Mesothelial cell of epicardium (in vitro differentiated cells): Measurements from ENCODE around the gene PRUNE1. TPM values are rescaled to one million over a fixed set of nuclear protein-coding genes. Genes with fewer than 3 reads are reported as not detected.

Experiments used
- DNase-seq, 2 experiments: peaks; one replicate each; pipeline ENCODE4 v3.0.0; 2021; ENCODE audit warnings: low spot score in 2 of 2; ENCODE audit not compliant: unreplicated experiment in 2 of 2
- H3K27ac Mint-ChIP-seq: 2 replicates; pipeline ENCODE4 v1.8.0; 2021; ENCODE audit warnings: mixed read lengths
- H3K27me3 Mint-ChIP-seq: 2 replicates; pipeline ENCODE4 v1.8.0; 2021; ENCODE audit warnings: low read depth, mixed read lengths
- H3K36me3 Mint-ChIP-seq: 2 replicates; pipeline ENCODE4 v1.8.0; 2021; ENCODE audit warnings: mixed read lengths
- H3K4me1 Mint-ChIP-seq: 2 replicates; pipeline ENCODE4 v1.8.0; 2021; ENCODE audit warnings: mixed read lengths
- H3K4me3 Mint-ChIP-seq: 2 replicates; pipeline ENCODE4 v1.8.0; 2021; ENCODE audit warnings: mild to moderate bottlenecking, moderate library complexity, mixed read lengths
- H3K9me3 Mint-ChIP-seq: 2 replicates; pipeline ENCODE4 v1.8.0; 2021; ENCODE audit warnings: mixed read lengths
- CTCF ChIP-seq: fragments of 200-600 bp; sonication (generic); IDR thresholded peaks from one replicate; pipeline ENCODE4 v1.5.0; 2021; ENCODE audit warnings: antibody characterized with exemption; ENCODE audit not compliant: unreplicated experiment
- total RNA-seq: library from RNA; stranded (reverse); gene quantifications from 3 replicates; pipeline ENCODE4 v1.2.1, GENCODE V29; 2021

The PRUNE1 gene
- total RNA-seq, 1 donor from 2014 or later, result 25.4 TPM

GRCh38 chr1:151035167-151035566 is 26.9 kb downstream of the PRUNE1 start:
- Mint-ChIP-seq H3K27ac (no peak overlapping the region), H3K4me3 (no peak overlapping the region), H3K27me3 (no peaks in the 10 kb centered on the region), H3K4me1 (peaks cover 15% of the 10 kb centered on the region), H3K36me3 (peaks cover 32% of the 10 kb centered on the region), H3K9me3 (no peaks in the 10 kb centered on the region)
- TF ChIP-seq CTCF, result no peak
- DNase-seq, result no peak

- Mint-ChIP-seq H3K4me1 (peaks cover 15% of the 10 kb centered on the region), H3K27ac (peak within 1 kb of the TSS; percentile 75), H3K4me3 (no peak within 1 kb of the TSS), H3K27me3 (no peaks in the 10 kb centered on the region), H3K9me3 (no peaks in the 10 kb centered on the region), H3K36me3 (peaks cover 29% of the 10 kb centered on the region)
- no peak for DNase-seq
- no peak for TF ChIP-seq CTCF
These were observed 28.1 kb downstream of the PRUNE1 start, which contains the start of gene BNIPL for GRCh38 chr1:151036356-151036755. Gene BNIPL, plus strand, starts transcription at chr1:151036586. Its CDS starts 140 bp downstream, at chr1:151036726.

- peaks cover 15% of the 10 kb centered on the region for H3K4me1 Mint-ChIP-seq
- peaks cover 26% of the 10 kb centered on the region for H3K36me3 Mint-ChIP-seq
- H3K27ac Mint-ChIP-seq, result peak overlapping the region; percentile 8
- H3K27me3 Mint-ChIP-seq, result no peaks in the 10 kb centered on the region
- TF ChIP-seq CTCF, result no peak
- no peak overlapping the region for H3K4me3 Mint-ChIP-seq
- DNase-seq, result no peak
- H3K9me3 Mint-ChIP-seq, result no peaks in the 10 kb centered on the region
These were observed 28.8 kb downstream of the PRUNE1 start for GRCh38 chr1:151037032-151037431.

GRCh38 chr1:151039521-151039920 is 31.3 kb downstream of the PRUNE1 start:
- Mint-ChIP-seq H3K36me3 (peaks cover 18% of the 10 kb centered on the region), H3K4me1 (peaks cover 15% of the 10 kb centered on the region), H3K9me3 (no peaks in the 10 kb centered on the region), H3K4me3 (no peak overlapping the region), H3K27ac (no peak overlapping the region), H3K27me3 (no peaks in the 10 kb centered on the region)
- no peak for DNase-seq
- TF ChIP-seq CTCF, result no peak

- no peak overlapping the region for H3K4me3 Mint-ChIP-seq
- H3K27ac Mint-ChIP-seq, result no peak overlapping the region
- DNase-seq, result no peak
- no peak for TF ChIP-seq CTCF
- H3K27me3 Mint-ChIP-seq, result no peaks in the 10 kb centered on the region
- peaks cover 8% of the 10 kb centered on the region for H3K4me1 Mint-ChIP-seq
- no peaks in the 10 kb centered on the region for H3K9me3 Mint-ChIP-seq
- peaks cover 3% of the 10 kb centered on the region for H3K36me3 Mint-ChIP-seq
These were observed 34.9 kb downstream of the PRUNE1 start for GRCh38 chr1:151043163-151043562.

GRCh38 chr1:151047591-151047924 is 39.3 kb downstream of the PRUNE1 start, which contains the start of gene C1orf56:
Gene C1orf56, plus strand, starts transcription at chr1:151047751. Its CDS starts 97 bp downstream, at chr1:151047848.
- Mint-ChIP-seq H3K4me1 (peaks cover 23% of the 10 kb centered on the region), H3K36me3 (peaks cover 6% of the 10 kb centered on the region), H3K9me3 (no peaks in the 10 kb centered on the region), H3K27me3 (no peaks in the 10 kb centered on the region), H3K27ac (peak within 1 kb of the TSS; percentile 96), H3K4me3 (peak within 1 kb of the TSS; percentile 98)
- DNase-seq, result peak; percentile 49 to 77
- no peak for TF ChIP-seq CTCF
